Muscle layer of colon (tissue), 2 donors: ENCODE data around the gene ST3GAL3.

Experiments
- H3K27ac ChIP-seq: one replicate; pipeline ENCODE4 v1.7.0; 2013; ENCODE audit warnings: low read depth, mild to moderate bottlenecking, low read length, moderate library complexity
- H3K27me3 ChIP-seq, 2 donors: one replicate each; pipeline ENCODE4 v1.7.0; 2013; ENCODE audit warnings: low read length in 2 of 2, mild to moderate bottlenecking in 2 of 2; ENCODE audit not compliant: insufficient read depth in 2 of 2, control insufficient read depth in 1 of 2
- H3K36me3 ChIP-seq: one replicate; pipeline ENCODE4 v1.7.0; 2013; ENCODE audit warnings: mild to moderate bottlenecking, low read length; ENCODE audit not compliant: insufficient read depth
- H3K4me1 ChIP-seq: one replicate; pipeline ENCODE4 v1.7.0; 2013; ENCODE audit warnings: mild to moderate bottlenecking, low read length; ENCODE audit not compliant: insufficient read depth
- H3K4me3 ChIP-seq, 2 donors: one replicate each; pipeline ENCODE4 v1.7.0; 2013; ENCODE audit warnings: low read length in 2 of 2, low read depth in 1 of 2, mild to moderate bottlenecking in 1 of 2, moderate library complexity in 1 of 2
- H3K9ac ChIP-seq: one replicate; pipeline ENCODE4 v1.7.0; 2013; ENCODE audit warnings: low read length
- H3K9me3 ChIP-seq: one replicate; pipeline ENCODE4 v1.7.0; 2013; ENCODE audit warnings: mild to moderate bottlenecking, low read length
- donor health status: abdominal sarcoma.
- donor health status: Adenocarcinoma of cecum.

ST3GAL3 gene

GRCh38 chr1:43970502-43970901, 263.2 kb downstream of the ST3GAL3 start:
- H3K9ac ChIP-seq, result peak overlapping the region; percentile 7
- peaks cover 22% of the 10 kb centered on the region for H3K4me1 ChIP-seq
- H3K36me3 ChIP-seq, result peaks cover 11% of the 10 kb centered on the region
- no peaks in the 10 kb centered on the region for H3K9me3 ChIP-seq
- H3K27me3 ChIP-seq, result no peaks in the 10 kb centered on the region
- H3K27ac ChIP-seq, result no peak overlapping the region
- peak overlapping the region; percentile 80 to 95 for H3K4me3 ChIP-seq

GRCh38 chr1:43970911-43971310, 263.6 kb downstream of the ST3GAL3 start:
- peak overlapping the region in 1 of 2 donors; percentile 95 for H3K4me3 ChIP-seq
- H3K4me1 ChIP-seq, result peaks cover 26% of the 10 kb centered on the region
- H3K36me3 ChIP-seq, result peaks cover 11% of the 10 kb centered on the region
- no peaks in the 10 kb centered on the region for H3K9me3 ChIP-seq
- no peaks in the 10 kb centered on the region for H3K27me3 ChIP-seq
- H3K9ac ChIP-seq, result no peak overlapping the region
- no peak overlapping the region for H3K27ac ChIP-seq

DNA sequence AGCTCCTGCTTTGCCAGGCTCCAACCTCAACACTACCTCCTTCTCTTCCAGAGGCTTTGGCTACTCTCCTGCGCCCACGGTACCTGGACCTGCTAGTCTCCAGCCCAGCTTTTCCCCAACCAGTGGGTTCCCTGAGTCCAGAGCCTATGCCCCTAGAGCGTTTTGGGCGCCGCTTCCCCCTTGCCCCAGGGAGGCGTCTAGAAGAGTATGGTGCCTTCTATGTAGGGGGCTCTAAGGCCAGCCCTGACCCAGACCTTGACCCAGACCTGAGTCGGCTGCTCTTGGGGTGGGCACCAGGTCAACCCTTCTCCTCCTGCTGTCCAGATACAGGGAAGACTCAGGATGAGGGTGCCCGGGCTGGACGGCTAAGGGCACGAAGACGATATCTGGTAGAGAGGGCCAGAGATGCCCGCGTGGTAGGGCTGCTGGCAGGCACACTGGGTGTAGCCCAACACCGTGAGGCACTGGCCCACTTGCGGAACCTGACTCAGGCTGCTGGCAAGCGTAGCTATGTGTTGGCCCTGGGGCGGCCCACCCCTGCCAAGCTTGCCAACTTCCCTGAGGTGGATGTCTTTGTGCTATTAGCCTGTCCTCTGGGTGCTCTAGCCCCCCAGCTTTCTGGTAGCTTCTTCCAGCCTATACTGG, 264.1 kb downstream of the ST3GAL3 start:
- no peak overlapping the region for H3K27ac ChIP-seq
- no peak overlapping the region for H3K4me3 ChIP-seq

DNA sequence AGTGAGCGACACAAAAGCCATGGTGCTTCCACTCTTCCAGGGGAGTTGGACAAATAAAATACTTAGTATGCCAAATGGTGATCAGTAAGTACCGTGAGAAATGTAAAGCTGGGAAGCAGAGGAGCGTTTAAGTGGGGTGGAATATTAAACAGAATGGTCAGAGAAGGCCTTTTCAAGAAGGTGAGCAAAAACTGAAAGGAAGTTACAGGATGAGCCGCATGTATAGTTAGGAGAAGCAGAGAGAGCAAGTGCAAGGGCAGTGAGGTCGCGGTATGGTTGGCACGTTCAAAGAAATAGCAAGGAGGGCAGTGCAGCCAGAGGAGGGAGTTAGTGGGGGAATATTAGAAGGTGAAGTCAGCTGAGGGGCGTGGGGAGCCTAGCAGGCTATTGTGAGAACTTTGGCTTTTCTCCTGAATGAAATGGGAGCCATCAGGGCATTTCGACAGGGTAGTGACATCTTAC, 266.7 kb downstream of the ST3GAL3 start:
- Histone ChIP-seq H3K9me3 (no peaks in the 10 kb centered on the region), H3K27ac (peak overlapping the region; percentile 36), H3K9ac (peak overlapping the region; percentile 72)

More for the DNA sequence above, 264.1 kb downstream of the ST3GAL3 start:
- Histone ChIP-seq H3K4me1 (peaks cover 32% of the 10 kb centered on the region), H3K36me3 (peaks cover 16% of the 10 kb centered on the region), H3K9ac (no peak overlapping the region), H3K9me3 (no peaks in the 10 kb centered on the region), H3K27me3 (no peaks in the 10 kb centered on the region)

GRCh38 chr1:43974443-43975248, 267.3 kb downstream of the ST3GAL3 start, which contains the start of gene ATP6V0B:
ATP6V0B (plus strand) TSS chr1:43974960; CDS start chr1:43975041, 81 bp downstream.
- Histone ChIP-seq H3K36me3 (peaks cover 35% of the 10 kb centered on the region), H3K9ac (peak within 1 kb of the TSS; percentile 72), H3K4me1 (peaks cover 50% of the 10 kb centered on the region), H3K27me3 (no peaks in the 10 kb centered on the region), H3K4me3 (peak within 1 kb of the TSS; percentile 84 to 96), H3K9me3 (no peaks in the 10 kb centered on the region), H3K27ac (peak within 1 kb of the TSS; percentile 36)

More for the DNA sequence above, 266.7 kb downstream of the ST3GAL3 start:
- Histone ChIP-seq H3K27me3 (no peaks in the 10 kb centered on the region), H3K4me3 (peak overlapping the region; percentile 10 to 84), H3K4me1 (peaks cover 54% of the 10 kb centered on the region), H3K36me3 (peaks cover 35% of the 10 kb centered on the region)

GRCh38 chr1:43975249-43975961, 268.1 kb downstream of the ST3GAL3 start:
- H3K9ac ChIP-seq, result peak overlapping the region; percentile 65
- H3K36me3 ChIP-seq, result peaks cover 35% of the 10 kb centered on the region
- no peaks in the 10 kb centered on the region for H3K27me3 ChIP-seq
- H3K4me3 ChIP-seq, result peak overlapping the region; percentile 84 to 96
- H3K9me3 ChIP-seq, result no peaks in the 10 kb centered on the region
- H3K27ac ChIP-seq, result peak overlapping the region; percentile 36
- H3K4me1 ChIP-seq, result peaks cover 54% of the 10 kb centered on the region

GRCh38 chr1:43976045-43976444, 268.7 kb downstream of the ST3GAL3 start:
- peak overlapping the region; percentile 36 for H3K27ac ChIP-seq
- H3K4me1 ChIP-seq, result peaks cover 53% of the 10 kb centered on the region
- H3K4me3 ChIP-seq, result peak overlapping the region; percentile 84 to 96
- no peaks in the 10 kb centered on the region for H3K9me3 ChIP-seq
- H3K9ac ChIP-seq, result peak overlapping the region; percentile 65
- H3K27me3 ChIP-seq, result no peaks in the 10 kb centered on the region
- H3K36me3 ChIP-seq, result peaks cover 35% of the 10 kb centered on the region

GRCh38 chr1:43976890-43977289, 269.6 kb downstream of the ST3GAL3 start:
- Histone ChIP-seq H3K9me3 (no peaks in the 10 kb centered on the region), H3K27ac (no peak overlapping the region), H3K4me3 (no peak overlapping the region), H3K27me3 (no peaks in the 10 kb centered on the region), H3K4me1 (peaks cover 52% of the 10 kb centered on the region), H3K36me3 (peaks cover 35% of the 10 kb centered on the region), H3K9ac (no peak overlapping the region)

- Histone ChIP-seq H3K4me1 (peaks cover 52% of the 10 kb centered on the region), H3K4me3 (peak overlapping the region in 1 of 2 donors; percentile 55), H3K27me3 (no peaks in the 10 kb centered on the region), H3K36me3 (peaks cover 28% of the 10 kb centered on the region), H3K9me3 (no peaks in the 10 kb centered on the region), H3K27ac (no peak overlapping the region), H3K9ac (no peak overlapping the region)
Measured at GRCh38 chr1:43977376-43978263, 270.3 kb downstream of the ST3GAL3 start.

DNA sequence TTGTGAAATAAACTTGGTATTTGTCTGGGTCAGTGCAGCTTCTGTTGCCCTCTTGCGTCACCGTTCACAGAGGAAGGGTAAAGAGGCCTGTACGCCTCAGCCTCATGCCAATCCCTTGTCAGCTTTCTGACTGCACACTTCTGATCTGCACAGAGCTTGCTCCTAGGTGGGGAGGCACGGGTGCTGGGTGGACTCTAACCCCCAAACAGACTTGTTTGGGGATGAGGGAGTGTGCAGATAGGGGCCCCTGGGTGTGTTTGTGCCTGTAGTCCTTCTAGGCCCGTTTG, 270.9 kb downstream of the ST3GAL3 start:
- no peak overlapping the region for H3K9ac ChIP-seq

More for the DNA sequence above, 270.9 kb downstream of the ST3GAL3 start:
- H3K4me1 ChIP-seq, result peaks cover 52% of the 10 kb centered on the region
- no peaks in the 10 kb centered on the region for H3K9me3 ChIP-seq
- peak overlapping the region in 1 of 2 donors; percentile 55 for H3K4me3 ChIP-seq
- H3K36me3 ChIP-seq, result peaks cover 24% of the 10 kb centered on the region
- no peaks in the 10 kb centered on the region for H3K27me3 ChIP-seq
- no peak overlapping the region for H3K27ac ChIP-seq
